RPMI8226 (cell line): ENCODE results near the gene HMGB1.
"Not testable (repeated sequence)": the region's sequence is repeated elsewhere in the genome, so short reads cannot be mapped to it uniquely, and the experiment has no call there.

ENCODE experiments used
- DNase-seq: peaks from one replicate; pipeline ENCODE4 v3.0.0-alpha.2; 2015

The HMGB1 gene

DNA sequence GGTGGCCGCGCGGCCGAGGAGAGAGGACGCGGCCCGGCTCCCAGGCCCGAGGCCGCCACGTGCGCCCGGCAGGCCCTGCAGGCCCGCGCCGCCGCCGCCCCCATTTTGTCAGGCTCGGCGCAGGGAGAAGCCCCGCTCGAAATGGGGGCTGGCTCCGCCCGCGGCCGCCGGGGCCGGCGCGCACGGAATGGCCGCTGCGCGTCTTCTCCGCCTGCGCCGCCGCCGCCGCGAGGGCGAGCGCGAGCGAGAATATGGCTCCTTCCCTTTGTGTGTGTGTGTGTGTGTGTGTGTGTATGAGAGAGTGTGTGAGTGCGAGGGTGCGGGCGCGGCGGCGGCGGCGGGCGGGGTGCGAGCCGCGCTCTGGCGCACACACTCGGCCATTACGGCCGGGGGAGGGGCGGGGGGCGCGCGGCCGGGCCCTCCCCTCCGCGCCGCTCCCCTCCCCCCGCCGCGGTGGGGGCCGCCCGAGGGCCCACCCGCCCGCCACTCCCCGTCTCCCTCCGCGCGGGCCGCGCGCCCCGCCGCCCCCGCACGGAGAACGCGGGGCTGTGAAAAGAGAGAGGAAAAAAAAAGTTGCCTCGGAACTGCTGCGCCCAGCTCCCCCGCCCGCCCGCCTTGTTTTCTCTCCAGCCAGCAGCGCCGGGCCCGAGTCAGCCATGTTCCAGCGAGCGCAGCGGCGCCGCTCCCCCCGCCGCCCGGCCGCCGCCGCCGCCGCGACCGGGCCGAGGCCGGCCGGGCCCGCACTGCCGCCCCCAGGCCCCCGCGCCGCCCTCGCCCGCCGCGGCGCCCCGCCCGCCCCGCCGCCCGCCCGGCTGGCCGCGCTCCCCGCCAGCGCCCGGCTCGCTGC lies 1.0 kb downstream of the HMGB1 start:
- peak; percentile 63 for DNase-seq

- DNase-seq = peak; percentile 59
Observed at GRCh38 chr13:30463787-30464495, 1.8 kb downstream of the HMGB1 start.

DNA sequence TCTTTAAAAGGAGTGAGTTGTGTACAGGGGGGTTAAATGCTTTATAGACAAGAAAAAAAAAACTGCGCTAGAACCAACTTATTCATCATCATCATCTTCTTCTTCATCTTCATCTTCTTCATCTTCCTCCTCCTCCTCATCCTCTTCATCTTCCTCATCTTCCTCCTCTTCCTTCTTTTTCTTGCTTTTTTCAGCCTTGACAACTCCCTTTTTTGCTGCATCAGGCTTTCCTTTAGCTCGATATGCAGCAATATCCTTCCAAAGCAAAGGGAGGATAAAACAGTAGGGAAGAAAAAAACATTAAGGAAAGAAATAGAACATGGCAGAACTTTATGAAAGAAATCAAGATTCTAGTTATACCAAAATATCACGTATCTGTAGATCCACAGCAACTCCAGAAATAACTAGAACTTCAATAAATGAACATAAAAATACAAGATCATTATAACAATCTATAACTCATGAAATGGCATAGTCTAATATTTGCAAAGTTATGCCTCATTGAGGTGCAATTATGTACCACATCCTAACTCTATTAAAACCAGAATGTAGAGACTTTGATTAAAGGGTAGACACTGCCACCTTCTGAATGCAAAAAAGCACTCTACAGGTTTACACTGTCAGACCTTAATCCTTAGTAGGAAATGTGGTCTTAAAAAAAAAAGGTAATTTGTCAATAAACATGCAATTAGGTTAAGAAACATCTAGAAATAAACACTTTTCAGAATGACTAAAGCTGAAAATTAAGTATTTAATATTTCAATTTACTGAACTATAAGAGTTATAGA lies 4.3 kb downstream of the HMGB1 start:
- peak; percentile 5 for DNase-seq

DNA sequence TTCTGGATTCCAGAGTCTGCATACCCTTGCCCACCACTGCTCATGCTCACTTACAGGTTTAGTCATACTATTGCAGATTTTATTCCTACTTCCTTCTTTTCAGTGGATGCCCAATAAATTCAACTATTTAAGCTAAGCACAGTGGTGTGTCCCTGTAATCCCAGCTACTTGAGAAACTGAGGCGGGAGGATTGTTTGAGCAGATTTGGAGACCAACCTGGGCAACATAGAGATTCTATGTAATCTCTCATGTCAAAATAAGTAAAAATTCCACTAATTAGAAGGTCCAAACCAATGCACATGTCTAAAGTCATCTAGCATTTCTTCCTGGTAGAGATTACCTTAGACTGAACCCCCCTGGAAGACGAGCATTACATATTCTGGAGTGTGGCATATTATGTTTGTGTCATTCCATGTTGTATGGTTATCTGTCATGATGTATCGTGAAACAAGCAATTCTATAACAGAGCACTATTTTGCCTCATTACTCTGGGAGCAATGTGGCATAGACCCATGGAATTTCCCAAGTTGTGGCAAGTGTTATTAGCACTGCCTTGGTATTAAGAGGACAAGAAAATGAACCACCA lies 8.3 kb downstream of the HMGB1 start:
- DNase-seq = no peak

GRCh38 chr13:30456290-30456689 lies 9.4 kb downstream of the HMGB1 start:
- DNase-seq = no peak

- DNase-seq = no peak
Observed at GRCh38 chr13:30454991-30455390, 10.7 kb downstream of the HMGB1 start.

DNA sequence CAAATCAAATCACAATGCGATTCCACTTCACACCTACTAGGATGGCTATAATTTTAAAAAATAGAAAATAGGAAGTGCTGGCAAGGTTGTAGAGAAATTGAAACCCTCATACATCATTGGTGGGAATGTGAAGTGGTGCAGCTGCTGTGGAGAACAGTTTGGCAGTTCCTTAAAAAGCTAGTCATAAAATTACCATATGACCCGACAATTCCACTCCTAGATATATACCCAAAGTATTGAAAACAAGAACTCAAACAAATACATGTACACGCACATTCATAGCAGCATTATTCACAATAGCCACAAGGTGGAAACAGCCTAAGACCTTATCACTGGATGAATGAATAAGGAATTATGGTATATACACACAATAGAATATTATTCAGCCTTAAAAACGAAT lies 12.0 kb downstream of the HMGB1 start:
- DNase-seq = no peak

GRCh38 chr13:30451476-30451875 lies 14.3 kb downstream of the HMGB1 start:
- DNase-seq = not testable (repeated sequence)

- no peak for DNase-seq
Observed at GRCh38 chr13:30450066-30450465, 15.7 kb downstream of the HMGB1 start.

GRCh38 chr13:30448441-30448840 lies 17.3 kb downstream of the HMGB1 start:
- DNase-seq = no peak

- no peak for DNase-seq
Observed at GRCh38 chr13:30446126-30446500, 19.6 kb downstream of the HMGB1 start.

DNA sequence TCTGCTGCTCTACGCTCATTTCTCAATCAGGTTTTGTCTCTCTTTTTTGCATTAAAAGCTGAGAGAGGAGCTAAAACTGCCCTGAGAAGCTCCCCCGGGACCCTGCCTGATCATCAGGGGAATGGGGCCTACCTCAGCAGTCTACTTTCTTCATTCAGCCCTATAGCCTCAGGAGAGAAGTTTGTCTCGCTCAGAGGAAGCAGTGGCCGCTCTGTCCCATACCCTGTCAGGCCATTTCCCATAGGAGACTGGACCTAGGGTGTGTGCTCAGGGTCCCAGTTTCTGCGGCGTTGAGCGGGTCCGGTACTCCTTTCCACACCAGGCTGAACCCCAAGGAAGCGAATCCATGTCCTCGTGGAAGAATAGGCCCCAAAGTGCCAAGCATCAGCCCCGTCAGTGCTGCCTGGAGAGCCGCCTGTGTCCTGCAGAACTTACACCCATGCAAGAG lies 21.8 kb downstream of the HMGB1 start:
- no peak for DNase-seq

GRCh38 chr13:30443491-30443890 lies 22.2 kb downstream of the HMGB1 start:
- not testable (repeated sequence) for DNase-seq

DNA sequence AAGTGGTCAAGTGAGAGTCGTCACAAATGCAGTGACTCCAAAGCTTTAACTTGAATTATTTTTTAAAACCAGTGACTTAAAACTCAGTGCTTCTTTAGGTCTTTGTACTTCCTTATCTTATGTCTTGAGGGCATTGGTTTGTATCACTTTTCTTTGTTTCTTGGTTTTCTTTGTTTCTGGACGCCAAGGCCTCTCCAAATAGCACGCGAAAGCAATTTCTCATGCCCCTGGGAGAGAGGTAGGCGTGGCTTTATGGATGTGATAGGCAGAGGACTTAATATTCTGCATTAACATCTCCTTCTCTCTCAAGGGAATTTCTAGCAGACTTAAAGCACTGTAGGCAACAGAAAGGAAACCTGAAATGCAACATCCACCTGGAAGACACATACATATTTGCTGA lies 22.8 kb downstream of the HMGB1 start:
- DNase-seq = no peak

DNA sequence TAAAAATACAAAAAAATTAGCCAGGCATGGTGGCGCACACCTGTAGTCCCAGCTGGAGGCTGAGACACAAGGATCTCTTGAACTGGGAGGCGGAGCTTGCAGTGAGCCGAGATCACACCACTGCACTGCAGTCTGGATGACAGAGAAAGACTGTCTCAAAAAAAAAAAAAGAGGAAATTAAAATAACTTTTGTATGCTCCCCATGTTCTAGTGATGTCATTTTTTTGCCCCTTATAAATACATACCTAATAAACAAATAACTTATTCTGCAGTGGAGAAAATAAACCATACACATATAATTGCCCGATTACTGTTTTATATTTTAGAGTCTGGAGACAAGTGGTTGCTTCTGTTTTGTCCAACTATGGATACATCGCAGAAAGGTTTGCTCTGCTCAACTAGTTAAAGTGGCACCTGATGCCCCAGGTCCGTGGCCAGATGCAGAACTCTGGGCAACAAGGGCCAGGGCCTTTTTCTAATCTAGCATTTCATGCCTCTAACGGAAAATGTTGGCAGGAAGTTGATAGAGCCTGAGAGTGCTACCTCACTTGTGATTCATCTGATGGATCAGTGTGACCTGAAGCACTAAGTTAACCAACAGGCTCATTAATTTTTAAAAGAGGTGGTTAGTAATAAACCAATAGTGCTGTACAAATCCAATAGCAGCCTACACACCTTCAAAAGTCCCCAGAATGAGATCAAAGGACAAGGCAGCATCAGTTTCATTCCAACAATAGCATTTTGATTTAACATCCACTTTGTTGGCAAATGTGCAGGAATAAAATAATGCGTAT lies 24.6 kb downstream of the HMGB1 start:
- DNase-seq = no peak

DNA sequence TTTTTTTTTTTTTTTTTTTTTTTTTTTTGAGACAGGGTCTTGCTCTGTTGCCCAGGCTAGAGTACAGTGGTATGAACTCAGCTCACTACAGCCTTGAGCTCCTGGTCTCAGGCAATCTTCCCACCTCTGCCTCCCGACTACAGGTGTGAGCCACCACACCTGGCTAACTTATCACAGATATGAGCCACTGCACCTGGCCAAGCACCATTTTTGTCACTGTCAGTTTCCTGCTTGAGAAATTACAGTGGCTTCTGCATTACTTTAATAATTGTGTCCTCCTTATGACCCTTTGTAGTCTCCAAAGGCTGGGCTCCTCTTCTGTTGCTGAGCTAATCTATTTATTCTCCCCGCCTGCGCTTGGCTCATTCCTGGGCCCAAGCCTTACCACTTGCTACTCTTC lies 27.4 kb downstream of the HMGB1 start:
- DNase-seq = peak; percentile 54

GRCh38 chr13:30437177-30437576 lies 28.6 kb downstream of the HMGB1 start:
- DNase-seq = no peak

DNA sequence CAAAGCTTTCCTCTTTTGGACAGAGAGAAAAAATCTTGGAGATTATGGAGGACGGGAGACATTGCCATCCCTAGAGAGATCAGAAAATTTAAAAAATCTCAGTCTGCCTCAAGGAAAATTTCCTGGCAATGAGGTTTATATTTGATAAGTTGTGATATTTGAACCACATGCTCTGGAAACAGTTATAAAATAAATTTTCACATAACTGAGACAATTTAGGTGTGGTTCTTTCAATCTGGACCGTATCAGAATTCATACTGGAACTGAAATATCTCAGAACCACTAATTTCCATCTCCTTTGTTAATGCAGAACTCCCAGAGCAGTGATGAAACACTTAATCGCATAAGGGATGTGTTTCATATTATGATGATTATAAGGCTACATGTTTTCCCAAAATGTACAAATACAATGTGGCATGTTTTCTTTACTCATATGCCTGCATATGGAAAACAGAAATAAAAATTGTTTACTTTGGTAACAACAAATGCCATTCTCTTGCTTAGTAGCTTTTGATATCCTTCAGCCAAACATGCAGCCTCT lies 29.8 kb downstream of the HMGB1 start:
- DNase-seq = no peak

DNA sequence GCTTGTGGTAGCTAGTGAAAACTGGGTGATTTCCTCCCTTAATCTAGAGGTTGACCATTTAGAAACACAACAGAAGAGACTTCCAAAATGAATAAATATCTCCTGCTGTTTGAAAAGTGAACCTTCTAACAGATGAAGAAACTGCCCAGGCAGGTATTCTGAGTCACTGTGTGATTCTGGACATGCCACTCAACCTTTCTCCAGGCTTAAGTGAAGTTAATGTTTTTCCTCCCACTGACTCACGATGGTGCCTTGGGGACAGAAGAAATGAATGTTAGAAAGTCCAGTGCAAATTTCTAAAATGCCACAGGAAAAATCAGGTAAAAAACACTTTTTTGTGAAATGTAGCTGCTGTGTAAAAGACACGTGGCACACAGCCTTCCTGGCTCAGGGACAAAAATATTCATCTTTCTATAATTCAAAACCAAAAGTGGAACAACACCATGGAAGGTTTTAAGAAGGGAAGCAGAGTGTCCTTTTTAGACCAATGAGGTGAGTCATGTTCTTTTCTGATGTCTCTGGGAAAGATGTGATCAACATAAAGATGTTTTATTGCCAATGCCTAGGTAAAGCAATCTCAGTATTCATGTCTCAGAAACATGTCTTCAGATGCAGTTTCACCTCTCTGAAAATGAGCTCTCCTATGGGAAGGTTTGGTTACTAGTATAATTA lies 34.3 kb downstream of the HMGB1 start:
- DNase-seq = peak; percentile 13

- no peak for DNase-seq
Observed at GRCh38 chr13:30429721-30430694, 35.7 kb downstream of the HMGB1 start.
